HEK293 (cell line): ENCODE results near the gene APOLD1.

Experiments used
- FEZF1 ChIP-seq: fragments of 450-650 bp; formaldehyde crosslinking; IDR thresholded peaks from 2 replicates; pipeline ENCODE4 v1.5.1; 2016; ENCODE audit warnings: missing biosample characterization, missing genetic modification characterization
- GLI2 ChIP-seq: fragments of 450-650 bp; formaldehyde crosslinking; IDR thresholded peaks from 2 replicates; pipeline ENCODE4; 2017; ENCODE audit warnings: missing biosample characterization, missing genetic modification characterization, low read depth, borderline replicate concordance
- GLI4 ChIP-seq: fragments of 450-650 bp; formaldehyde crosslinking; IDR thresholded peaks from 2 replicates; pipeline ENCODE4 v1.5.1; 2016; ENCODE audit warnings: missing biosample characterization, missing genetic modification characterization
- INSM2 ChIP-seq: fragments of 450-650 bp; formaldehyde crosslinking; IDR thresholded peaks from 2 replicates; pipeline ENCODE4 v1.5.1; 2016; ENCODE audit warnings: missing biosample characterization, missing genetic modification characterization
- KLF10 ChIP-seq: fragments of 450-650 bp; IDR thresholded peaks from 2 replicates; pipeline ENCODE4 v1.5.1; 2018; ENCODE audit warnings: missing biosample characterization, mild to moderate bottlenecking, missing genetic modification characterization
- KLF9 ChIP-seq: fragments of 450-650 bp; formaldehyde crosslinking; IDR thresholded peaks from 2 replicates; pipeline ENCODE4 v1.5.1; 2016; ENCODE audit warnings: missing biosample characterization, missing genetic modification characterization, low read depth
- SCRT2 ChIP-seq: fragments of 450-650 bp; formaldehyde crosslinking; IDR thresholded peaks from 2 replicates; pipeline ENCODE4 v1.5.1; 2016; ENCODE audit warnings: missing biosample characterization, missing genetic modification characterization
- SP2 ChIP-seq: fragments of 450-650 bp; formaldehyde crosslinking; IDR thresholded peaks from 2 replicates; pipeline ENCODE4 v1.5.1; 2016; ENCODE audit warnings: missing biosample characterization, missing genetic modification characterization
- TCF7L2 ChIP-seq: IDR thresholded peaks from 2 replicates; pipeline ENCODE4 v1.6.1; 2011; ENCODE audit warnings: low read depth, mild to moderate bottlenecking, inconsistent platforms, low read length, moderate library complexity, borderline replicate concordance
- TRIM28 ChIP-seq: IDR thresholded peaks from 2 replicates; pipeline ENCODE4 v1.6.1; 2011; ENCODE audit warnings: low read length, control low read depth, borderline replicate concordance
- YY1 ChIP-seq: fragments of 450-650 bp; formaldehyde crosslinking; IDR thresholded peaks from 2 replicates; pipeline ENCODE4 v1.5.1; 2018; ENCODE audit warnings: missing biosample characterization, missing genetic modification characterization
- ZFP37 ChIP-seq: fragments of 450-650 bp; formaldehyde crosslinking; IDR thresholded peaks from 2 replicates; pipeline ENCODE4 v1.5.1; 2016; ENCODE audit warnings: missing biosample characterization, missing genetic modification characterization
- ZFP41 ChIP-seq: fragments of 450-650 bp; formaldehyde crosslinking; IDR thresholded peaks from 2 replicates; pipeline ENCODE4 v1.5.1; 2016; ENCODE audit warnings: missing biosample characterization, missing genetic modification characterization, borderline replicate concordance
- ZFP69B ChIP-seq: fragments of 450-650 bp; formaldehyde crosslinking; IDR thresholded peaks from 2 replicates; pipeline ENCODE4 v1.5.1; 2016; ENCODE audit warnings: missing biosample characterization, missing genetic modification characterization
- ZNF155 ChIP-seq: fragments of 450-650 bp; formaldehyde crosslinking; IDR thresholded peaks from 2 replicates; pipeline ENCODE4 v1.5.1; 2016; ENCODE audit warnings: missing biosample characterization, missing genetic modification characterization
- ZNF157 ChIP-seq: fragments of 450-650 bp; formaldehyde crosslinking; IDR thresholded peaks from 2 replicates; pipeline ENCODE4 v1.5.1; 2016; ENCODE audit warnings: missing biosample characterization, missing genetic modification characterization
- ZNF169 ChIP-seq: fragments of 450-650 bp; formaldehyde crosslinking; IDR thresholded peaks from 2 replicates; pipeline ENCODE4 v1.5.1; 2016; ENCODE audit warnings: missing biosample characterization, missing genetic modification characterization
- ZNF202 ChIP-seq: fragments of 450-650 bp; formaldehyde crosslinking; IDR thresholded peaks from 2 replicates; pipeline ENCODE4 v1.5.1; 2016; ENCODE audit warnings: missing biosample characterization, missing genetic modification characterization, borderline replicate concordance
- ZNF211 ChIP-seq: fragments of 450-650 bp; formaldehyde crosslinking; IDR thresholded peaks from 2 replicates; pipeline ENCODE4 v1.5.1; 2016; ENCODE audit warnings: low read depth, missing biosample characterization, missing genetic modification characterization
- ZNF248 ChIP-seq: fragments of 450-650 bp; formaldehyde crosslinking; IDR thresholded peaks from 2 replicates; pipeline ENCODE4 v1.5.1; 2017; ENCODE audit warnings: missing biosample characterization, missing genetic modification characterization
- ZNF302 ChIP-seq: fragments of 450-650 bp; formaldehyde crosslinking; IDR thresholded peaks from 2 replicates; pipeline ENCODE4 v1.5.1; 2016; ENCODE audit warnings: missing biosample characterization, missing genetic modification characterization, low read depth
- ZNF335 ChIP-seq: fragments of 450-650 bp; formaldehyde crosslinking; conservative IDR thresholded peaks from 2 replicates; pipeline ENCODE4 v1.5.1; 2016; ENCODE audit warnings: missing biosample characterization, missing genetic modification characterization
- ZNF394 ChIP-seq: fragments of 450-650 bp; formaldehyde crosslinking; IDR thresholded peaks from 2 replicates; pipeline ENCODE4 v1.5.1; 2016; ENCODE audit warnings: missing biosample characterization, missing genetic modification characterization, mild to moderate bottlenecking, moderate library complexity, borderline replicate concordance
- ZNF449 ChIP-seq: fragments of 450-650 bp; formaldehyde crosslinking; IDR thresholded peaks from 2 replicates; pipeline ENCODE4 v1.5.1; 2017; ENCODE audit warnings: missing biosample characterization, mild to moderate bottlenecking, missing genetic modification characterization, moderate library complexity
- ZNF488 ChIP-seq: fragments of 450-650 bp; formaldehyde crosslinking; IDR thresholded peaks from 2 replicates; pipeline ENCODE4 v1.5.1; 2016; ENCODE audit warnings: missing biosample characterization, missing genetic modification characterization
- ZNF548 ChIP-seq: fragments of 450-650 bp; formaldehyde crosslinking; IDR thresholded peaks from 2 replicates; pipeline ENCODE4 v1.5.1; 2016; ENCODE audit warnings: missing biosample characterization, missing genetic modification characterization
- ZNF549 ChIP-seq: fragments of 450-650 bp; IDR thresholded peaks from 2 replicates; pipeline ENCODE4 v1.5.1; 2018; ENCODE audit warnings: missing biosample characterization, missing genetic modification characterization, mild to moderate bottlenecking, inconsistent platforms, moderate library complexity
- ZNF558 ChIP-seq: fragments of 450-650 bp; formaldehyde crosslinking; IDR thresholded peaks from 2 replicates; pipeline ENCODE4 v1.5.1; 2016; ENCODE audit warnings: missing biosample characterization, missing genetic modification characterization
- ZNF623 ChIP-seq: fragments of 450-650 bp; formaldehyde crosslinking; IDR thresholded peaks from 2 replicates; pipeline ENCODE4 v1.5.1; 2016; ENCODE audit warnings: missing biosample characterization, missing genetic modification characterization
- ZNF626 ChIP-seq: fragments of 450-650 bp; sonication (Bioruptor Pico); formaldehyde crosslinking; IDR thresholded peaks from 2 replicates; pipeline ENCODE4 v1.5.1; 2018; ENCODE audit warnings: missing biosample characterization, missing genetic modification characterization, inconsistent platforms
- ZNF658 ChIP-seq: fragments of 450-650 bp; formaldehyde crosslinking; IDR thresholded peaks from 2 replicates; pipeline ENCODE4; 2016; ENCODE audit warnings: missing biosample characterization, missing genetic modification characterization
- ZNF677 ChIP-seq: fragments of 450-650 bp; IDR thresholded peaks from 2 replicates; pipeline ENCODE4 v1.5.0; 2018; ENCODE audit warnings: missing biosample characterization, mild to moderate bottlenecking, missing genetic modification characterization, moderate library complexity
- ZNF707 ChIP-seq: fragments of 450-650 bp; formaldehyde crosslinking; IDR thresholded peaks from 2 replicates; pipeline ENCODE4 v1.5.1; 2016; ENCODE audit warnings: missing biosample characterization, missing genetic modification characterization
- ZNF785 ChIP-seq: fragments of 450-650 bp; formaldehyde crosslinking; IDR thresholded peaks from 2 replicates; pipeline ENCODE4 v1.5.1; 2016; ENCODE audit warnings: missing biosample characterization, missing genetic modification characterization
- ZSCAN18 ChIP-seq: fragments of 450-650 bp; formaldehyde crosslinking; IDR thresholded peaks from 2 replicates; pipeline ENCODE4 v1.5.1; 2016; ENCODE audit warnings: missing biosample characterization, missing genetic modification characterization
- ZSCAN5A ChIP-seq: fragments of 450-650 bp; formaldehyde crosslinking; IDR thresholded peaks from 2 replicates; pipeline ENCODE4 v1.5.1; 2016; ENCODE audit warnings: missing biosample characterization, missing genetic modification characterization
- ZXDB ChIP-seq: fragments of 450-650 bp; formaldehyde crosslinking; IDR thresholded peaks from 2 replicates; pipeline ENCODE4 v1.5.1; 2016; ENCODE audit warnings: missing biosample characterization, missing genetic modification characterization

The APOLD1 gene

GRCh38 chr12:12779529-12779928, 5.9 kb upstream of the APOLD1 start (continued):
- TF ChIP-seq ZNF335 (tag by site-specific recombination) (no peak), ZNF558 (peak; percentile 81; the same call in 1 of the 2 replicates), ZNF155 (tag by site-specific recombination) (no peak), ZSCAN5A (tag by site-specific recombination) (no peak), ZNF549 (tag by site-specific recombination) (no peak), ZNF302 (tag by site-specific recombination) (no peak), ZFP41 (tag by site-specific recombination) (no peak), GLI4 (tag by site-specific recombination) (no peak), ZNF488 (tag by site-specific recombination) (no peak), ZFP37 (peak; percentile 55; the same call in 1 of the 2 replicates), ZNF248 (tag by site-specific recombination) (no peak), ZNF677 (tag by site-specific recombination) (no peak), ZNF211 (tag by site-specific recombination) (no peak), ZXDB (tag by site-specific recombination) (peak; percentile 90), SP2 (tag by site-specific recombination) (no peak), ZNF157 (no peak), KLF10 (tag by site-specific recombination) (peak; percentile 50; the same call in 1 of the 2 replicates), ZNF626 (tag by site-specific recombination) (no peak), ZNF394 (tag by site-specific recombination) (no peak), ZNF707 (tag by site-specific recombination) (no peak), KLF9 (tag by site-specific recombination) (no peak), ZNF202 (tag by site-specific recombination) (no peak), ZNF548 (tag by site-specific recombination) (no peak), YY1 (peak; percentile 35; the same call in 1 of the 2 replicates), ZNF449 (tag by site-specific recombination) (no peak), ZNF169 (no peak), TCF7L2 (peak; percentile 61; the same call in 1 of the 2 replicates), ZSCAN18 (tag by site-specific recombination) (no peak), FEZF1 (tag by site-specific recombination) (peak; percentile 94), INSM2 (tag by site-specific recombination) (peak; percentile 97), ZFP69B (tag by site-specific recombination) (peak; percentile 61; the same call in 1 of the 2 replicates), ZNF623 (no peak), TRIM28 (no peak; the same call in 1 of the 2 replicates), ZNF658 (tag by site-specific recombination) (no peak), SCRT2 (tag by site-specific recombination) (peak; percentile 91), ZNF785 (no peak), GLI2 (peak; percentile 77; the same call in 1 of the 2 replicates)
